HepG2 (cell line): Measurements from ENCODE around the gene RAPGEF6.

ENCODE experiments used
- MTA1 ChIP-seq: sonication (generic); formaldehyde crosslinking; IDR thresholded peaks from 2 replicates; pipeline ENCODE4 v1.4.0; 2020; ENCODE audit warnings: missing genetic modification reagents, mild to moderate bottlenecking, borderline replicate concordance
- ZNF431 ChIP-seq: sonication (generic); formaldehyde crosslinking; IDR thresholded peaks from 2 replicates; pipeline ENCODE4 v1.9.0; 2022; ENCODE audit warnings: missing genetic modification reagents, low read depth, mild to moderate bottlenecking, borderline replicate concordance
- TF ChIP-seq, protein P1 (sequence below): sonication (generic); formaldehyde crosslinking; conservative IDR thresholded peaks from 2 replicates; pipeline ENCODE4 v1.5.0; 2020; ENCODE audit warnings: missing genetic modification reagents

DNA sequence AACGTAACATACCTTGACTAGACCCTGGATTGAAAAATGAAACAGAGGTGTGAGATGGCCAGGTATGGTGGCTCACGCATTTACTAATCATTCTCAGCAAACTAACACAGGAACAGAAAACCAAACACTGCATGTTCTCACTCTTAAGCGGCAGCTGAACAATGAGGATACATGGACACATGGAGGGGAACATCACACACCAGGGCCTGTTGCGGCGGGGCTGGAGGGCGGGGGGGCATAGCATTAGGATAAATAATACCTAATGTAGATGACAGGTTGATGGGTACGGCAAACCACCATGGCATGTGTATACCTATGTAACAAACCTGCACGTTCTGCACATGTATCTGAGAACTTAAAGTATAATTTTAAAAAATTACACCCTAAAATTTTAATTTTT is 15.9 kb downstream of the RAPGEF6 start:
- TF ChIP-seq ZNF431 (CRISPR knock-in tag): no peak
- TF ChIP-seq MTA1 (CRISPR knock-in tag): no peak
- TF ChIP-seq, protein P1, sequence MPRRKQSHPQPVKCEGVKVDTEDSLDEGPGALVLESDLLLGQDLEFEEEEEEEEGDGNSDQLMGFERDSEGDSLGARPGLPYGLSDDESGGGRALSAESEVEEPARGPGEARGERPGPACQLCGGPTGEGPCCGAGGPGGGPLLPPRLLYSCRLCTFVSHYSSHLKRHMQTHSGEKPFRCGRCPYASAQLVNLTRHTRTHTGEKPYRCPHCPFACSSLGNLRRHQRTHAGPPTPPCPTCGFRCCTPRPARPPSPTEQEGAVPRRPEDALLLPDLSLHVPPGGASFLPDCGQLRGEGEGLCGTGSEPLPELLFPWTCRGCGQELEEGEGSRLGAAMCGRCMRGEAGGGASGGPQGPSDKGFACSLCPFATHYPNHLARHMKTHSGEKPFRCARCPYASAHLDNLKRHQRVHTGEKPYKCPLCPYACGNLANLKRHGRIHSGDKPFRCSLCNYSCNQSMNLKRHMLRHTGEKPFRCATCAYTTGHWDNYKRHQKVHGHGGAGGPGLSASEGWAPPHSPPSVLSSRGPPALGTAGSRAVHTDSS (CRISPR knock-in tag): no peak
